Measurements from ENCODE around the gene TWIST2. TPM values are rescaled to one million over a fixed set of nuclear protein-coding genes. Genes with fewer than 3 reads are reported as not detected.

TWIST2 gene
- total RNA-seq: 13.6 TPM

- DNase-seq (ENCODE audit: low spot score): peak; percentile 87
- peak; percentile 88 for ATAC-seq
- intact Hi-C loops (cut with DNase I): no loop called here
These were observed at the start of gene TWIST2 for GRCh38 chr2:238847841-238848690. TSS of gene TWIST2 (plus strand) at chr2:238848085. CDS start at chr2:238848216, 131 bp downstream.

- intact Hi-C loops (cut with DNase I): no loop called here
- DNase-seq (ENCODE audit: low spot score) (no peak), ATAC-seq (no peak)
These were observed 46.1 kb upstream of the TWIST2 start for GRCh38 chr2:238801791-238802190.

- intact Hi-C loops (cut with DNase I): no loop called here
- ATAC-seq (no peak), DNase-seq (ENCODE audit: low spot score) (no peak)
These were observed 44.9 kb upstream of the TWIST2 start for GRCh38 chr2:238802957-238803356.

GRCh38 chr2:238803996-238804870 is 43.7 kb upstream of the TWIST2 start:
- ATAC-seq (no peak), DNase-seq (ENCODE audit: low spot score) (no peak)
- intact Hi-C loops (cut with DNase I): no loop called here

GRCh38 chr2:238808761-238809160 is 39.1 kb upstream of the TWIST2 start:
- ATAC-seq: no peak
- intact Hi-C loops (cut with DNase I): no loop called here

GRCh38 chr2:238810321-238810720 is 37.6 kb upstream of the TWIST2 start:
- intact Hi-C loops (cut with DNase I): no loop called here
- DNase-seq (ENCODE audit: low spot score): no peak
- ATAC-seq: no peak

More at GRCh38 chr2:238808761-238809160, 39.1 kb upstream of the TWIST2 start:
- DNase-seq (ENCODE audit: low spot score): no peak

- DNase-seq (ENCODE audit: low spot score): no peak
- peak; percentile 71 for ATAC-seq
- intact Hi-C loops (cut with DNase I): no loop called here
These were observed 36.6 kb upstream of the TWIST2 start for GRCh38 chr2:238811293-238811692.

- ATAC-seq (peak; percentile 75), DNase-seq (ENCODE audit: low spot score) (no peak)
- intact Hi-C loops (cut with DNase I): no loop called here
These were observed 36.1 kb upstream of the TWIST2 start for GRCh38 chr2:238811759-238812158.

- no peak for DNase-seq (ENCODE audit: low spot score)
- intact Hi-C loops (cut with DNase I): no loop called here
- ATAC-seq: no peak
These were observed 34.8 kb upstream of the TWIST2 start for GRCh38 chr2:238813109-238813508.

- DNase-seq (ENCODE audit: low spot score) (no peak), ATAC-seq (no peak)
- intact Hi-C loops (cut with DNase I): no loop called here
These were observed 33.1 kb upstream of the TWIST2 start for GRCh38 chr2:238814815-238815214.

- ATAC-seq (no peak), DNase-seq (ENCODE audit: low spot score) (no peak)
- intact Hi-C loops (cut with DNase I): no loop called here
These were observed 31.6 kb upstream of the TWIST2 start for GRCh38 chr2:238816291-238816690.

- no peak for DNase-seq (ENCODE audit: low spot score)
- intact Hi-C loops (cut with DNase I): no loop called here
- ATAC-seq: no peak
These were observed 30.5 kb upstream of the TWIST2 start for GRCh38 chr2:238817382-238817781.

GRCh38 chr2:238817891-238818290 is 30.0 kb upstream of the TWIST2 start:
- intact Hi-C loops (cut with DNase I): no loop called here
- ATAC-seq (no peak), DNase-seq (ENCODE audit: low spot score) (no peak)

GRCh38 chr2:238818561-238818960 is 29.3 kb upstream of the TWIST2 start:
- intact Hi-C loops (cut with DNase I): no loop called here
- ATAC-seq: no peak
- DNase-seq (ENCODE audit: low spot score): no peak

- ATAC-seq (no peak), DNase-seq (ENCODE audit: low spot score) (no peak)
- intact Hi-C loops (cut with DNase I): no loop called here
These were observed 27.7 kb upstream of the TWIST2 start for GRCh38 chr2:238820197-238820596.

GRCh38 chr2:238820916-238821315 is 27.0 kb upstream of the TWIST2 start:
- intact Hi-C loops (cut with DNase I): no loop called here
- ATAC-seq (no peak), DNase-seq (ENCODE audit: low spot score) (no peak)

- ATAC-seq (no peak), DNase-seq (ENCODE audit: low spot score) (no peak)
- intact Hi-C loops (cut with DNase I): no loop called here
These were observed 26.5 kb upstream of the TWIST2 start for GRCh38 chr2:238821391-238821790.

- DNase-seq (ENCODE audit: low spot score) (no peak), ATAC-seq (no peak)
- intact Hi-C loops (cut with DNase I): no loop called here
These were observed 25.8 kb upstream of the TWIST2 start for GRCh38 chr2:238821944-238822670.

GRCh38 chr2:238822955-238823354 is 24.9 kb upstream of the TWIST2 start:
- no peak for ATAC-seq
- DNase-seq (ENCODE audit: low spot score): no peak
- intact Hi-C loops (cut with DNase I): no loop called here
